K562 (cell line): ENCODE measurements around the gene REM2. TPM values are rescaled to one million over a fixed set of nuclear protein-coding genes. Genes with fewer than 3 reads are reported as not detected.
"Not testable (repeated sequence)": the region's sequence is repeated elsewhere in the genome, so short reads cannot be mapped to it uniquely, and the experiment has no call there.

ENCODE experiments used
- ATAC-seq: fragments of 200-7000 bp; cut with Tn5 transposase; 3 replicates; pipeline ENCODE4 v1.9.1; 2020; ENCODE audit warnings: moderate library complexity
- BruUV-seq: library from RNA; stranded (reverse); fragments of 400-500 nt; replicated peaks from 2 replicates; lab custom pipeline; 2021; lab: Mats Ljungman, UMichigan
- CTCF ChIA-PET: fragments of 300-600 bp; formaldehyde crosslinking; extraction: SDS; loops from one replicate; lab custom pipeline; 2021; ENCODE audit warnings: low intra/inter-chr PET ratio; lab: Yijun Ruan, JAX
- POLR2A ChIA-PET: fragments of 300-600, 350-650 bp; sonication (Branson Sonifier 250); formaldehyde crosslinking; extraction: SDS; loops from one replicate; lab custom pipeline; 2021; ENCODE audit warnings: antibody characterized with exemption, inconsistent platforms; lab: Yijun Ruan, JAX
- DNase-seq, 4 experiments: peaks; one replicate each; pipeline versions ENCODE4 v3.0.0 to v3.0.0-alpha.2; 2011 to 2018; ENCODE audit warnings: low spot score in 3 of 4, mixed read lengths in 3 of 4; ENCODE audit errors: extremely low read depth in 1 of 4
- FAIRE-seq: peaks from 2 replicates; lab custom pipeline; 2011; peaks lifted over from hg19 to GRCh38; lab: Jason Lieb, UNC
- H2AFZ ChIP-seq: 2 replicates; pipeline ENCODE4 v1.6.0; 2011; ENCODE audit warnings: low read depth, low read length, control low read depth, inconsistent platforms
- H3K27ac ChIP-seq: fragments of 200-600 bp; 3 replicates; pipeline ENCODE4 v1.8.0; 2011; ENCODE audit warnings: low read depth, mild to moderate bottlenecking, control low read depth, inconsistent platforms, low read length, moderate library complexity, mixed read lengths; ENCODE audit errors: extremely low read depth
- H3K27me3 ChIP-seq, 2 experiments: fragments of 300-600 bp in 1 of 2; 2 replicates in 1 of 2; 3 replicates in 1 of 2; pipeline versions ENCODE4 v1.6.0 to v1.8.0; 2011; ENCODE audit warnings: inconsistent platforms in 2 of 2, low read length in 2 of 2, mild to moderate bottlenecking in 1 of 2, mixed read lengths in 1 of 2, moderate library complexity in 1 of 2; ENCODE audit not compliant: control insufficient read depth in 2 of 2, insufficient read depth in 2 of 2
- H3K36me3 ChIP-seq: fragments of 300-600 bp; 3 replicates; pipeline ENCODE4 v1.8.0; 2011; ENCODE audit warnings: mild to moderate bottlenecking, low read length, inconsistent platforms; ENCODE audit not compliant: control insufficient read depth, insufficient read depth
- H3K4me1 ChIP-seq, 2 experiments: fragments of 200-600 bp in 1 of 2; replicated peaks in 1 of 2; 2 replicates in 1 of 2; 3 replicates in 1 of 2; pipeline versions ENCODE4 v1.5.1 to v1.8.0; 2011; ENCODE audit warnings: inconsistent platforms in 2 of 2, low read length in 2 of 2, mild to moderate bottlenecking in 1 of 2, mixed read lengths in 1 of 2, moderate library complexity in 1 of 2; ENCODE audit not compliant: control insufficient read depth in 2 of 2, insufficient read depth in 2 of 2
- H3K4me2 ChIP-seq: 2 replicates; pipeline ENCODE4 v1.6.1; 2011; ENCODE audit warnings: low read length, control low read depth, inconsistent platforms, mixed read lengths; ENCODE audit not compliant: insufficient read depth
- H3K4me3 ChIP-seq: fragments of 200-600 bp; sonication (generic), shearing (Covaris generic); 2 replicates; pipeline ENCODE4 v1.5.1; 2016; ENCODE audit warnings: control low read depth, inconsistent platforms
- H3K79me2 ChIP-seq: fragments of 200-600 bp; 3 replicates; pipeline ENCODE4 v1.8.0; 2011; ENCODE audit warnings: low read length, inconsistent platforms; ENCODE audit not compliant: control insufficient read depth, insufficient read depth
- H3K9ac ChIP-seq, 2 experiments: 2 replicates each; pipeline versions ENCODE4 v1.6.0 to v1.6.1; 2011; ENCODE audit warnings: low read depth in 2 of 2, low read length in 2 of 2, control low read depth in 1 of 2, inconsistent platforms in 1 of 2, mild to moderate bottlenecking in 1 of 2, mixed read lengths in 1 of 2; ENCODE audit not compliant: insufficient read depth in 1 of 2
- H3K9me1 ChIP-seq: one replicate; pipeline ENCODE4 v1.6.0; 2011; ENCODE audit warnings: inconsistent platforms, mild to moderate bottlenecking, low read length, moderate library complexity; ENCODE audit not compliant: control insufficient read depth, insufficient read depth
- H3K9me3 ChIP-seq: replicated peaks from 2 replicates; pipeline ENCODE4 v1.5.1; 2011; ENCODE audit warnings: low read depth, low read length, inconsistent platforms; ENCODE audit not compliant: control insufficient read depth, insufficient read depth
- H4K20me1 ChIP-seq: replicated peaks from 2 replicates; pipeline ENCODE4 v1.6.1; 2011; ENCODE audit warnings: low read length, inconsistent platforms, mixed read lengths; ENCODE audit not compliant: control insufficient read depth, insufficient read depth
- ZSCAN32 ChIP-seq: fragments of 450-650 bp; formaldehyde crosslinking; IDR thresholded peaks from 2 replicates; pipeline ENCODE4 v1.4.0; 2020; ENCODE audit warnings: mild to moderate bottlenecking, moderate library complexity
- WGBS: fragments of 100-300 bp; shearing (Covaris generic); methylation state at CpG from one replicate; pipeline ENCODE4 v1.1.6; 2016; ENCODE audit warnings: low coverage, mixed read lengths; ENCODE audit not compliant: insufficient coverage; ENCODE audit errors: missing lambda C conversion rate; 5-methylcytosine and 5-hydroxymethylcytosine counted together
- in situ Hi-C: fragments of 300-500 bp; cut with MboI; formaldehyde crosslinking; loops from 4 replicates; pipeline ENCODE4 v1.15.0; 2018; ENCODE audit warnings: inconsistent platforms, mixed read lengths
- intact Hi-C: fragments of 100-400 bp; cut with micrococcal nuclease; formaldehyde crosslinking; loops from 2 replicates; pipeline ENCODE4 v1.14.2; 2022
- polyA plus RNA-seq, 8 experiments: library from polyadenylated mRNA; depleted of rRNA in 4 of 8; stranded (reverse) in 5 of 8; unstranded in 3 of 8; fragments of >200 nt; fragmentation: Nextera tagmentation in 2 of 8; fragmentation: Illumina TruSeq in 1 of 8; extraction: Ambion mirVana in 2 of 8; extraction: Trizol in 1 of 8; gene quantifications; 2 replicates each; pipeline versions ENCODE4 v1.2.1 to v1.2.3, GENCODE V29; 2011 to 2014; ENCODE audit warnings: inconsistent platforms in 1 of 8, missing spikeins in 1 of 8
- total RNA-seq, 7 experiments: library from RNA; depleted of rRNA in 6 of 7; stranded (reverse); fragments of >200 nt in 6 of 7; fragmentation: Illumina TruSeq in 2 of 7; extraction: Trizol in 2 of 7; gene quantifications; 2 replicates each; pipeline versions ENCODE4 v1.2.1 to v1.2.3, GENCODE V29; 2011 to 2021; ENCODE audit warnings: low replicate concordance in 1 of 7
- TF ChIP-seq, protein P1 (sequence below), 2 experiments: fragments of 450-650 bp; formaldehyde crosslinking in 1 of 2; IDR thresholded peaks; 2 replicates each; pipeline versions ENCODE4 v1.4.0 to v1.6.1; 2014 to 2020; ENCODE audit warnings: mild to moderate bottlenecking in 2 of 2, borderline replicate concordance in 1 of 2, low read depth in 1 of 2
- TF ChIP-seq, protein P2 (sequence below): IDR thresholded peaks from 2 replicates; pipeline ENCODE4 v1.6.1; 2011; ENCODE audit warnings: borderline replicate concordance, low read depth, mild to moderate bottlenecking, moderate library complexity, low read length; ENCODE audit not compliant: insufficient read depth, poor library complexity, severe bottlenecking
- TF ChIP-seq, protein P3 (sequence below), 2 experiments: fragments of 450-650 bp; IDR thresholded peaks; 2 replicates each; pipeline ENCODE4 v1.6.1; 2016

REM2 gene
- total and polyA plus RNA-seq, 9 of the 15 experiments (the other 6 are each of a cell fraction or from before 2014, with no cell fraction given): 0.18 to 1.0 (median 0.38) TPM

DNA sequence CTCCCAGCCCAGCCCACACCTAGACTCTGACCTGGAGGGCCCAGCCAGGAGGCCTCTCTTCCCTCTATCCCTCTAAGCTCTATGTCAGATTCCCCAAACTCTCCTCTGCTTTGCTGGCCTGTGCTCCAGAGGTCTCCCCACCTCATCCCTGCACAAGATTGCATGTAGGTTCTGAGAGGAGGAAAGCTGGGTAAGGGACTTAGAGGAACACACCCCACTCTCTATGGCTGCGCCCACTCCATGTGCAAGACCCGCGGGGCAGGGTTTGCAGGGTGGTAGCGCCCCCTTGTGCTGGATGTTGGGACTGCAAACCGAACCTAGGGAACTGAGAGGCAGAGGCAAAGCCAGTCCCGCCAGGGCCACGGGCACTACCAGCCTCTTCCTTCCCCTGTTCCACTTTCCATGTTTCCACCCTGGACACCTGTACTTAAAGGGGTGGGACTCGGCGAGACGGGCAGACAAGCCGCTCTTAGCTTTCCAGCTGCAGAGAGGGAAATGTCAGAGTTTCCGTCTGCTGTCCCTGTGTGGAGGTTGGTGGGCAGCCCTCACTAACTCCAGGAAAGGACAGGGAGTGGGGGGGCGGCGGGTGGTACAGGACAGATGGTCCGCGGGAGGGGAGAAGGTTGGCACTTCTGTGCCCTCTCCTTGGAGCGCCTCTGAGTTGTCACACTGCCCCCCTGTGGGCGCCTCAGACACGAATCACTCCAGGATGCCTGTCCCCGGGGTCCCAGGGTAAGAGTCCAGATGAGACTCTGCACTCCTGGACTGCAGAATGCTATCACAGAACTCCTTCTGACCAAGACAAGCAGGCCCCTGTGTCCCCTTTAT lies 29.9 kb upstream of the REM2 start (continued):
- TF ChIP-seq, protein P1, sequence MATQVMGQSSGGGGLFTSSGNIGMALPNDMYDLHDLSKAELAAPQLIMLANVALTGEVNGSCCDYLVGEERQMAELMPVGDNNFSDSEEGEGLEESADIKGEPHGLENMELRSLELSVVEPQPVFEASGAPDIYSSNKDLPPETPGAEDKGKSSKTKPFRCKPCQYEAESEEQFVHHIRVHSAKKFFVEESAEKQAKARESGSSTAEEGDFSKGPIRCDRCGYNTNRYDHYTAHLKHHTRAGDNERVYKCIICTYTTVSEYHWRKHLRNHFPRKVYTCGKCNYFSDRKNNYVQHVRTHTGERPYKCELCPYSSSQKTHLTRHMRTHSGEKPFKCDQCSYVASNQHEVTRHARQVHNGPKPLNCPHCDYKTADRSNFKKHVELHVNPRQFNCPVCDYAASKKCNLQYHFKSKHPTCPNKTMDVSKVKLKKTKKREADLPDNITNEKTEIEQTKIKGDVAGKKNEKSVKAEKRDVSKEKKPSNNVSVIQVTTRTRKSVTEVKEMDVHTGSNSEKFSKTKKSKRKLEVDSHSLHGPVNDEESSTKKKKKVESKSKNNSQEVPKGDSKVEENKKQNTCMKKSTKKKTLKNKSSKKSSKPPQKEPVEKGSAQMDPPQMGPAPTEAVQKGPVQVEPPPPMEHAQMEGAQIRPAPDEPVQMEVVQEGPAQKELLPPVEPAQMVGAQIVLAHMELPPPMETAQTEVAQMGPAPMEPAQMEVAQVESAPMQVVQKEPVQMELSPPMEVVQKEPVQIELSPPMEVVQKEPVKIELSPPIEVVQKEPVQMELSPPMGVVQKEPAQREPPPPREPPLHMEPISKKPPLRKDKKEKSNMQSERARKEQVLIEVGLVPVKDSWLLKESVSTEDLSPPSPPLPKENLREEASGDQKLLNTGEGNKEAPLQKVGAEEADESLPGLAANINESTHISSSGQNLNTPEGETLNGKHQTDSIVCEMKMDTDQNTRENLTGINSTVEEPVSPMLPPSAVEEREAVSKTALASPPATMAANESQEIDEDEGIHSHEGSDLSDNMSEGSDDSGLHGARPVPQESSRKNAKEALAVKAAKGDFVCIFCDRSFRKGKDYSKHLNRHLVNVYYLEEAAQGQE (IDR thresholded peaks at IDR 0.05; ENCODE audit: borderline replicate concordance): peak; percentile 95
- TF ChIP-seq, protein P1 (CRISPR knock-in tag; IDR thresholded peaks at IDR 0.05; ENCODE audit: low read depth): no peak
- TF ChIP-seq, protein P2, sequence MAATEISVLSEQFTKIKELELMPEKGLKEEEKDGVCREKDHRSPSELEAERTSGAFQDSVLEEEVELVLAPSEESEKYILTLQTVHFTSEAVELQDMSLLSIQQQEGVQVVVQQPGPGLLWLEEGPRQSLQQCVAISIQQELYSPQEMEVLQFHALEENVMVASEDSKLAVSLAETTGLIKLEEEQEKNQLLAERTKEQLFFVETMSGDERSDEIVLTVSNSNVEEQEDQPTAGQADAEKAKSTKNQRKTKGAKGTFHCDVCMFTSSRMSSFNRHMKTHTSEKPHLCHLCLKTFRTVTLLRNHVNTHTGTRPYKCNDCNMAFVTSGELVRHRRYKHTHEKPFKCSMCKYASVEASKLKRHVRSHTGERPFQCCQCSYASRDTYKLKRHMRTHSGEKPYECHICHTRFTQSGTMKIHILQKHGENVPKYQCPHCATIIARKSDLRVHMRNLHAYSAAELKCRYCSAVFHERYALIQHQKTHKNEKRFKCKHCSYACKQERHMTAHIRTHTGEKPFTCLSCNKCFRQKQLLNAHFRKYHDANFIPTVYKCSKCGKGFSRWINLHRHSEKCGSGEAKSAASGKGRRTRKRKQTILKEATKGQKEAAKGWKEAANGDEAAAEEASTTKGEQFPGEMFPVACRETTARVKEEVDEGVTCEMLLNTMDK: peak; percentile 92
- no peak for TF ChIP-seq ZSCAN32 (CRISPR knock-in tag)
- TF ChIP-seq, protein P3, sequence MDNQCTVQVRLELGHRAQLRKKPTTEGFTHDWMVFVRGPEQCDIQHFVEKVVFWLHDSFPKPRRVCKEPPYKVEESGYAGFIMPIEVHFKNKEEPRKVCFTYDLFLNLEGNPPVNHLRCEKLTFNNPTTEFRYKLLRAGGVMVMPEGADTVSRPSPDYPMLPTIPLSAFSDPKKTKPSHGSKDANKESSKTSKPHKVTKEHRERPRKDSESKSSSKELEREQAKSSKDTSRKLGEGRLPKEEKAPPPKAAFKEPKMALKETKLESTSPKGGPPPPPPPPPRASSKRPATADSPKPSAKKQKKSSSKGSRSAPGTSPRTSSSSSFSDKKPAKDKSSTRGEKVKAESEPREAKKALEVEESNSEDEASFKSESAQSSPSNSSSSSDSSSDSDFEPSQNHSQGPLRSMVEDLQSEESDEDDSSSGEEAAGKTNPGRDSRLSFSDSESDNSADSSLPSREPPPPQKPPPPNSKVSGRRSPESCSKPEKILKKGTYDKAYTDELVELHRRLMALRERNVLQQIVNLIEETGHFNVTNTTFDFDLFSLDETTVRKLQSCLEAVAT (IDR thresholded peaks at IDR 0.05): 0 out of 4 replicates have a peak, but pooled peaks of 1 of the 2 experiments have one; percentile 50

DNA sequence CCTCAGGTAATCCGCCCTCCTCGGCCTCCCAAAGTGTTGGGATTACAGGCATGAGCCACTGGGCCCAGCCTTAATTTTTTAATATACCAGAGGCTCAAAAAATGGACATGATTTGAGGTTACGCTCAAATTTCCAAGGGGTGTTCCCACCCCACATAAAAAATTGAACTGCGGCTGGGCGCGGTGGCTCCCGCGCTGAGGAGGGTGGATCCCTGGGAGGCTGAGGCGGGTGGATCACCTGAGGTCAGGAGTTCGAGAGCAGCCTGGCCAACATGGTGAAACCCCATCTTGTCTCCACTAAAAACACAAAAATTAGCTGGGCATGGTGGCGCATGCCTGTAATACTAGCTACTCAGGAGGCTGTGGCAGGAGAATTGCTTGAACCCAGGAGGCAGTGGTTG lies 28.7 kb upstream of the REM2 start:
- POLR2A ChIA-PET, intact Hi-C loops, DNase-seq, BruUV-seq, H3K27me3 ChIP-seq, H2AFZ ChIP-seq, H3K27ac ChIP-seq, H3K4me3 ChIP-seq, H3K36me3 ChIP-seq, FAIRE-seq, H3K9me1 ChIP-seq, H4K20me1 ChIP-seq, ATAC-seq, H3K9ac ChIP-seq, in situ Hi-C loops, H3K9me3 ChIP-seq, H3K4me2 ChIP-seq, H3K79me2 ChIP-seq: not testable (repeated sequence)
- CTCF ChIA-PET: interaction anchor here (1.3 to 4.3 kb wide), 9 partner anchors 30 to 473 kb away, joined by 3 to 68 read pairs (median 10); no protein-coding TSS in a partner anchor
- WGBS: 71% methylated on average over 11 of the region's 11 CpGs
- peaks cover 0 to 17% of the 10 kb centered on the region in 2 experiments; a peak in 3 of 5 replicates for H3K4me1 ChIP-seq
